SW480 (cell line): Measurements from ENCODE around the gene TMEM176A.
A peak's percentile ranks its signal among the peaks of the same experiment; 100 is the strongest.

ENCODE experiments used
- DNase-seq: peaks from one replicate; pipeline ENCODE4 v3.0.0-alpha.2; 2016; ENCODE audit warnings: low spot score

TMEM176A gene

DNA sequence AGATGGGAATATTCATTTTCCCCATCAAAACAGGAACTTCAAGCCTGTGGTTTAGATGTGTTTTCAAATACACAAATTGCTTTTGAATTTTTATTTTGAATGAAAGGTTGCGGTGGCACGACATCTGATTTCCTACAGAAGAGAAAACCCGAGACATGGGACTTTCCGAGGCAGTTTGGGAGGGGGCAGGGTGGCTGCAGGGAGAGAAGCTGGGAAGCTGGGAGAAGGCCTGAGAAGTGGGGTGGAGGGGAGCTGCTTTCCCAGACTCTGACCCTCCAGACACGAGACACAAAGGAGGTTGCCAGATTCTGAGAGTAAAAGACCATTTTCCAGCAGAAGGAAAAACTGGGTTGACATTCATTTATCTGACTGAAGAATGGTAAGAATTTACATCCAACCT, 19.6 kb downstream of the TMEM176A start:
- DNase-seq, result no peak

DNA sequence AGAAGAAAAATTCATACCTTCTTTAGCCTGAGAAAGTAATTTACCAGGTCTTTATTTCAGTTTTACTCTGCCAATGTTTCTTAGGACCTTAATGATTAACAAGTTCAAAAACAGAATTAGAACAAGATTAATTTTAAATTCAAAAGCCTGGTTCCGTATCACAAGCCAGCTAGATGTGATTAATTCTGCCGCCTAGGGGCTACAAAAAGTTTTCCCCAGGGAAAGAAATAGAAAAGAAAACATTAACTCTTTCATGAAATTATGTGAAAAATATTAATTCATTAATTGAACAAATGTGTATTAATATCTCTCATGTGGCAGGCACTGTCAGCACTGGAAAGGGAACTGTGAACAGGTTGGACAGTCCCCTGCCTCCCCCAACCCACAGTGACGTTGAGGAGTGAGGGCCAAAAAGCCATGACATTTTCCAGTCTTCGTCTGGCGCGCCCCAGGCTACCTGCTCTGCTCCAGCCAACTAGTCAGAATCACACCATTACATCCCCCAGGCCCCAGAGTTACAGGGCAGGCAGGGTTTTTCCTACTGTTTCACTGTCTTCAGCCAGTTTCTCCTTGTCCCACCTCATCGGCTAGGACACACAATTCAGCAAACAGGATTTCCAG, 20.1 kb downstream of the TMEM176A start:
- DNase-seq, result no peak

DNA sequence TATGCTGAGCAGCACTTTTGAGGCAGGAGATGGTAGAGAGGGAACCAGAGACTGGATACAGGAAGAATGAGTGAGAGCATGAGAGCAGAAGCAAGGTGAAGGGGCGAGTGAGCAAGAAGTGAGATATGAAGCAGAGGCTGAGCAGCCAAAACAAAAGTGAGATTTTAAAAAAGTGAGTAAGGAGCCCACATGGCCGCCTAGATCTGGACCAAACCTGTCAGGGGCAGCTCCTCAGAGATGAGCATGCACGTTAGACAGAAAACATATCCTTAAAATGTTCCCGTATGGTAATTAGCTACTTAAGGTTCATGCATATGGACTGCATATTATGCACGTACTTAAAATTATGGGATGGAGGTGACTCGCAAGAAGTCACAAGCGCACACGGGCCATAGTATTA, 22.5 kb downstream of the TMEM176A start:
- DNase-seq, result no peak

DNA sequence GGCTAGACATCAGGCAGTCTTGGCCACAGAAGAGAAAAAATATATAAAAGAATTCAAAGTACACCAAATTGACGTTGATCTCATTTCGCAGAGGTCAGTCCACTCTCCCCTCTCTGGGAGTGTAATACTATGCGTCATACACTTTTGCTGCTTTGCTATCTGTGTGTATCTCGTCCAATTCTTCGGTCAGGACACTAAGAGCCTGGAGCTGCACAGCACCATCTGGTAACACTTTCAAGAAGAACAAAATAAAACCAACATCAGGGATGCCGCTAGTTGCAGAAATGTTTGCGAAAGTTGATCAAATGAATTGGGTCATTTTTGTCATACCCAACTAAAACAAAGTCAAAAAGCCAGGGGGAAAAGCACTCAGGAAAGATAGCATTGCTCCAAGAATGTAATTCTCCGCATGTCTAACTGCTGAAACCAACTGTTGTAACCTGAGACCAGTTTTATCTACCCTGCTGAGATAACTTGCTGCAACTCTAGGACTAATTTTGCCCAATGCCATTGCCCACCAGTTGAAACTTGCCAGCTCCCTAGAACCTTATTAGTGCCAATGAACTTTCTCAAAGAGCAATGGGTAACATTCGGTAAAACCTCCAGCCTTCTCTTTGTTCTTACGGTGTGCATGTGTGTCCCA, 23.0 kb downstream of the TMEM176A start:
- no peak for DNase-seq

DNA sequence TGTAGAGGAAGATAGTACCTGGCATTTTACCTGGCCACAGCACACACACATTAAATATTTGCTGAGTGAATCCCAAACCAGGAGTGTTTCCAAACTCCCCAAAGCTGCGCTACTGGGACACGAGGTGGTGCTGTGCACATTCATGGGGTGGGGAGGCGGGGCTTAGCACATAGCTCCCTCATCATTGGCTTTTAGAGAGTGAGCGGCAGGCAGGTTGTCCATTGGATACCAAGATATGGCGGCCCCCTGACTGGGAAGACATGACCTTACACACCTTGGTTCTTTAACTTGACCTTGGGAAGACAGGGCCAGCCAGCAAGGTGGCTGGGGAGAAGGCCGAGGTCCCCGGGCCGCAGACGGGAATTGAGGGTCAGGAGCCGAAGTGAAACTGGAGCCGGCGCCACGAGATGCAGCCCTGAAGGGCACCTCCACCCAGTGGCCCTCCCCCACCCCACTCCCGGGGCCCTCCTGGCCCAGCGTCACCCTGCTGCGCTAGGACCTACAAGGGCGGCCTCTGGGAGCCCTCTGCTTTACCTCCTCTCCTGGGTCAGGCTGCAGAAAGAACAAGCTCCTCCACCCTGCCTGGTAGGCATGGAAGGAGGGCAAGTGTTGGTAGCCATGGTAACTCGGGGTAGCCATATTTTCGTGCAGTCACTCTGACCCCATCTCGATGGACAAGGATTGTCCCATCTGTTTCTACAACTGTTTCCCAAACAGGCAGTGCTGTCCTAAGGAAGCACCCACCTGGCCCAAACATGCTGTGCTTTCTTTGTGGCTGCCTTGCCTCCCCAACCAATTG, 24.0 kb downstream of the TMEM176A start:
- DNase-seq, result no peak

DNA sequence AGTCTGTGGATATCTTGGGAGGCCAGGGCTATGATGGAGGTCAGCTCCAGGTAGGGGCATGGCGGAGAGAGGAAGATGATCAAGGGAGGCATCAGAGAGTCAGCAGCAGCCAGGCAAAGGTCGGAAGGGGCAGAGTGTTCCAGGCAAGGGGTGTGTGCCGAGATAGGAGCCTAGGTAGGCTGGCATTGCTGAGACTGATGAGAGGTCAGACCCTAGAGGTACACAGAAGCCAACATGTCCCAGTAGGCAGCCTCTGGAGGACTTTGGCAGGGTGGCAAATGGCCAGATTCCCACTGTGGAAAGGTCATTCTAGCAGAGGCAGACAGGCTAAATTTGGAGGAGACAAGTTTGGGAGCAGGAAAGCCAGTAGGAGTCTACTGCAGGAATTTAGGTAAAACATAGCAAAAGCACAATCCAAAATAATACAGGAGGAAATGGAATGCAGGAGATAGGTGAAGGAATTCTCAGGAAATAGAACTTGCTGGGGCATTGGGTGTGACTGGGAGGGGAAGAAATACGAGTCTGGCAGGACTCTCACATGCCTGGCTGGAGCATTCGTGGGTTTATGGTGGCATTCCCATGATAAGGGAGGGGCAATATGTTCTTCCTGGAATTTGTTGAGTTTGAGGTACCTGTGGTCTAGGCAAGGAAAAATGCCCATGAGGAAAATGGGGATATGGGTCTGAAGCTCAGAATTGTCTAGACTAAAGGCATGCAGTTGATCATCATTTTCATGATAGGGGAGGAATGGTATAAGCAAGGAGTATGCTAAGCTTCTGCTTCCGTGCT, 25.7 kb downstream of the TMEM176A start:
- DNase-seq, result peak; percentile 31

DNA sequence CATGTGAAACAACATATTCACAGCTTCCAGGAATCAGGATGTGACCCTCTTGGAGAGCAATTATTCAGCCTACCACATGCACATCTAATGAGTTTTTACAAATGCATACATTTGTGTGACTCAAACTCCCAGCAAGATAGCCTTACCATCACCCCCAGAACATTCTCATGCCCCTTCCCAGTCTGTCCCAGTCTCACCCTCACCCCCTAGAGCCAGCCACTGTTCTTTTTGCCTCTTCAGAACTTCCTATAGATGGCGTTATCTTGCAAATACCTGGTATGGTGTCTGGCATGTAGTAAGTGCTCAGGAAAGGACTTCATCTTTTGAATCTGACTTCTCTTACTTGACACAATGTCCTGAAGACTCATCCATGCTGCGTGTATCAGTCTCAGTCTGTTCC, 27.8 kb downstream of the TMEM176A start:
- DNase-seq, result no peak

DNA sequence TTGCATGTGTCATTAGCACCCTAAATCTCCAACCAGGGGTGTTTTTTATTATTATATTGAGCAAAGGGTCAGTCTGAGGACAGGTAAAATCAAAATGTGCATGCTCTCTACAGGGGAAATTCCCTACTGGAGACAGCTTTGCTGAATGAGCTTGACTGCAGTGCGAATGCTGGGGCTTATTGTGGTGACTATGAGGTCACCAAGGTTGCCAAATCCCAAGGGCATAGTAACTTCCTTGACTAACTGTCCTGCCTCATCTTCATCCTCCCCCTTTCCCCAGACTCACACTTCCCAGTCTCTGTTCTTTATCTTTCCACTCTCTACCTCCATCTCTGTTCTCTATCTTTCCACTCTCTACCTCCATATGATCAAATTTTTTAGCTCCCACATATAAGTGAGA, 28.9 kb downstream of the TMEM176A start:
- no peak for DNase-seq

DNA sequence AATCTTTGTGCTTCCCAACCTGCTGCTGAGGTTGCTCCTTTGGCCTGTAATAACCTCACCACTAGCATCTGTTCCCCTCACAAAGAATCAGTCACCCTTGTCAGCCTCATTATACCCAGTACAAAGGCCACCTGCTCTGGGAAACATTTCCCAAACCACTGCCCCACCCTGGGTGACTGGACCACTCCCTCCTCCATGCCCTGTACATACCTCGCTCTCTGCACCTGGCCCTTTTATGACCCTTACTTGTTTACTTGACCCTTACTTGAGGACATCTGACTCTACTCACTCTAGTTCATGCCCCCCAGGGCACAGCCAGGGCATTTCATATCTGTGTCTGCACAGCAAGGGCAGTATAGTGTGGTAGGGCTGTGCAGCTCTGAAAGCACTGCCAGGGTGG, 30.4 kb downstream of the TMEM176A start:
- DNase-seq, result peak; percentile 95

DNA sequence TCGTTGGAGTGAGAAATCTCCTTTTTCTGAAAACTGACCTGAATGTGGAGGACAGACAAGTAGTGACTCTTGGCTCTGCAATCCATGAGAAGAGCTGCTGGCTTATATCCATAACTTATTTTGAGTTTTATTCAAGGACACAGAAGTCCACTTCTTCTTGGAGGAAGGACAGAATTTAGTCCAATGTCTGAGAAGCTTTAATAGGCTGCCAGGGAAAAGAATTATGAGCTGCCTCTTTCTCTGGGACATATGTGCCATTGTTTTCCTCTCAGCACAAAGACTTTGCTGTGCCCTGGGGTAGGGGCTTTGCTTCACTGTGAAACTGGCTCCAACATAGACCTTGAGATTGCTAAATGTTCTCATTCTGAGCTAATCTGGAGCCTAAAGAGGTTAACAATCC, 31.3 kb downstream of the TMEM176A start:
- DNase-seq, result no peak

DNA sequence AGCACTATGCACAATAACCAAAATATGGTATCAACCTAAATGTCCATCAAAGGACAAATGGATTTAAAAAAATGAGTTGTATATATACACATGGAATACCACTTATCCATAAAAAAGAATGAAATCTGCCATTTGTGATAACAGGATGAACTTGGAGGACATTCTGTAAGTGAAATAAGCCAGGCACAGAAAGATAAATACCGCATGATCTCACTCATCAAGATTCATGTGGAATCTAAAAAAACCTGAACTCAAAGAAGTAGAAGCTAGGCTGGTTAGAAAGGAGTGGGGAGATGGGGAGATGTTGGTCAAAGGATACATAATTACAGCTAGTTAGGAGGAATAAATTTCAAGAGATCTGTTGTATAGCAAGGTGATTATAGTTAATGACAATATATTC, 34.5 kb downstream of the TMEM176A start:
- no peak for DNase-seq

DNA sequence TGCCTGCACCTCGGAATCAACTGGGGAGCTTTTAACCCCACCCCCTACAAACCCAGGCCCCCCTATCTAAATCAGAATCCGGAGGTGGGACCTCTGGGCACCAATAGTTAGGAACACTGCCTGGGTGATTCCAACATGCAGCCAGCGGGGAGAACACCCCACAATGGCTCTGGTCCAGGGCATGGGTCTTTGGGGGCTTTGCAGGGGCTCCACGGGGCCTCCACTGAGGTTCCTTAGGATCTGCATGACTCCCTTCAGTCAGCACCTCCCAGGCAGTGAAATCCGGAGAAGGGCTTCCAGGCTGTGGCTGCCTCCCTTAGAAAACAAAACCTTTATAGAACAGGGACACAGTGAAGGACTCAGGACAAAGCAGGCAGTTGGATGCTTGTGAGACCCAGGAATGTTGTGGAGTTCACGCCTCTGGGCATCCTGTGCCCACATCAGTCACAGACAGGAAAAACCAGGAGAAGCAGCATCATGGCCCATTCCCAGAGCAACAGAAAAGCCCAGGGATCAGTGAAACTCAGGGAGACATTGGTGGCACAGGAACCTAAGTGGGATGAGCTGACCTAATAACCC, 35.2 kb downstream of the TMEM176A start:
- peak; percentile 59 for DNase-seq

DNA sequence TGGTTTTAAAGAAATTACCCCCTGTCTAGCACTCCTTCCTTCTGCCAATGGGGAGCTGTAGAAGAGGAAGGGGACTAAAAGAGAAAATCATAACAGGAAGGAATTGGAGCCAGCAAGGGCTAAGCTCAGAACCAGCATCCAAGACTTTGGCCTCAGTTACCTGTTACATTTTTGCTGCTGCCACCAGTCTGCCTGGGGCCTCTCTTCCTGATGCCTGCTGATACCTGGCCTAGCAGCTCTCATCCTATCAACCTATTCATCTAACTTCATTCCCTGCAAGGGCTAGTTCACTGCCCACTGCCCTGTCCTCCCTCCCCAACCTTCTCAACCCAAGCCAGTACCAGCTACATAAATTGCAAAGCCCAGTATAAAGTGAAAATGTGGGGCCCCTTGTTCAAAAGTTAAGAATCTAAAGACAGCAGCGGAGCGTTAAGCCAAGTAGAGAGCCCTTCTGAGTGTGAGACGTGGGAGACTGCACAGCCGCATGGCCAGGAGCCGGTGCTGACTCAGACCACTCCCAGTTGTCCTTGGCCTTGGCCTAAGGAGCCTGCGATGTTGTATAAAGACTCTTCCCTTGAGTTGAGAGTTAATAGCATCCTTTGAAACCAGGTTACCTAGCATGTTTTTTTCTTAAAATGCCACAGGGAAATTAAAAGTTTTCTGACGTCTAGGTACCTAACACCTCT, 38.5 kb downstream of the TMEM176A start:
- DNase-seq, result no peak

DNA sequence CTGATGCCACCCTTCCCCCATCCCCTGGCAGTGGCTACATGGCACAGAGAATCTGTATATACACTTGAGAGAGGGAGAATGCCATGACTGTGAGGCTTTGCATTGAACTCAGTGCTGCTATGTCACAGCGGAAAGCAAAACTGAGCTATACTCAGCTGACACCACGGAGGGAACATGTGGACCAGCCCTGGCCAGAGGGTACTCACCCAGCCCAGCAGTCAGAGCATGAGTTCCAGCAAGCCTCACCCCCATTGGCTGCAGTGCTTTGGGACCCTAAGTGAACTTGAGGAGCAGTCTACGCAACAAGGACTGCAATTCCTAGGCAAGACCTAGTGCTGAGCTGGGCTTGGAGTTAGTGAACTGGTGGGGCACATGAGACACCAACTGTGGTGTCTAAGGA, 41.4 kb downstream of the TMEM176A start:
- DNase-seq, result no peak

DNA sequence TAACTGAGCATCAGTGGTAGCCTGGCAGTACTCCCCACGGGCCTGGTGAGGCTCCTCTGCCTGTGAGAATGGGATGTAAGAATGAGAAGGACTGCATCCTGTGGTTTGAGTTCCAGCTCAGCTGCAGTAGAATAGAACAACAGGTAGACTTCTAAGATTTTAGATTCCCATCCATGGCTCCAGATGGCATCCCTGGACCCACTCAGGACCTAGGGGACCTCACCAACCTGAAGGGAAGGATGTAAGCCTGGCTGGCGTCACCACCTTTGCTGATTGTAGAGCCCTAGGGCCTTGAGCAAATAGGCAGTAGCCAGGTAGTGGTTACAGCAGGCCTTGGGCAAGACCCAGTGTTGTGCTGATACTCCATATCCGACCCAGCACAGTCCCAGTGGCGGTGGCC, 42.1 kb downstream of the TMEM176A start:
- DNase-seq, result no peak

DNA sequence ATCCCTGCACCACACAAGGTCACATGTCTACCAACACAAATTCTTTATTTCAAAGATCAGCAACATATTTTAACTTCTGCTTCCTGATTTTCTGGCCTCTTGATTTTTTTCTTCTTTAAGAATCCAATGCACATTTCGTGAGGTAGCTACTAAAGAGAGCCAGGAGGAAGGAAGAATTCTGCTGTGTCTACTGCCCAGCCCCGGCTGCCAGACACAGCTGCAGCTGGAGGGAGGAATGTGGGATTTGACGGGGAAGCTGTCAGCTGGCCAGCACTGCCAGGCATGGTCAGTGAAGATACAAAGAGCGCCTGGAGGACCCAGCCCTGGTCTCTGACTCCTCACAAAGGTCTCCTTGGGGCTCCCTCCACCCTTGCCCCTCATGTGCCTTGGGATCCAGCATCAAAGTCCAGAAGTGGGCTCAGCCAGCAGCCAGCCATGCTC, 44.9 kb downstream of the TMEM176A start:
- DNase-seq, result no peak

DNA sequence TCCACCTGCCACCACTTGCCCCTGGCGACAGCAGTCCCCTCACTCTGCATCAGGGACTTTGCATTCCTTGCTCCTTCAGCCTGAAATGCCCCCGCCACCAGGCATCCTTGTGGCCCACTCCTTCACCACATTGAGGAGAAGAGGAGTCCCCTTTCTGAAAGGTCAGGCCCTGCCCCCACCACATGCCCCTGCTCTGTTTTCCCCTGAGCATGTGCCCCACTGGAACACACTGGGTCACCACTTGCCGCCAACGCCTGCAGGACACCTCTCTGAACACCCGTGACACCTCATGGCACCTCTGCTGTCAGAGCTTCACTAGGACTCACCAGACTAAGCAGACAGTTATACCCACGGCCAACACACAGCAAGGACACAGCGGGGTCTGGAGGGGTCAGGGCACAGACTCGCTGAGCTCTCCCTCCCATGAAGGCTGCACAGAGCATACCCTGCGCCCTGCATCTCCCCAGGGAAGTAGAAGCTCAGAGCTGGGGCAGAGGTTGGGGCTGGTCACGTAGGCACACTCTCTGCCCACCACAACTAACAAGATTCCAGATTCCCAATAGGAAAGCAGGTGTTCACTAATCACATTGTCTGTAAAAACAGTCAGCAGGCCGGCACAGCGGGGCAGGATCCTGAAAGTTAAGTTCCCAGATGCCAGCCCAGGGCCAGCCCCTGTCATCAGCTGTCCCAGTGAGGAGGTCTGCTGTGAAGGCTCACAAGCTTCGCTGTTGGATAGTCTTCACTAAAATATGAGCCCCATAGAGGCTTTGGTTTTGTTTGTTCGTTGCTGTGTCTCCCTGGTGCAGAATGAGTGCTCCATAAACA, 45.9 kb downstream of the TMEM176A start:
- DNase-seq, result no peak

DNA sequence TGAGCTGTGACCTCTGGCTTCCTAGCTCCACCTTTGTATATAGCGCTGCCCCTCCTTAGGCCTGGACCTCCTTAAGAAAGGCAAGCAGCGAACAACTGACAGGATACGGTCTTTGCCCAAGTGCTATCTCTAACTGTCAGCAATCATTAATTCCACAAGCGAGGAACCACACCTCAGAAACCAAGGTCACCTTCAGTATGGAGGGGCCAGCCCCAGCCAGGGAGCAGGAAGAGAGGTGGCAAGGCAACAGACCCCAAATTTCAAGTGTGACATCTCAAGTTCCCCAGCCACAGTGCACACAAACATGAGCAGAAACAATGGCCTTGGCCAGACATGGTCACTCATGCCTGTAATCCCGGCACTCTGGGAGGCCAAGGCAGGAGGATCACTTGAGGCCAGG, 47.0 kb downstream of the TMEM176A start:
- no peak for DNase-seq

DNA sequence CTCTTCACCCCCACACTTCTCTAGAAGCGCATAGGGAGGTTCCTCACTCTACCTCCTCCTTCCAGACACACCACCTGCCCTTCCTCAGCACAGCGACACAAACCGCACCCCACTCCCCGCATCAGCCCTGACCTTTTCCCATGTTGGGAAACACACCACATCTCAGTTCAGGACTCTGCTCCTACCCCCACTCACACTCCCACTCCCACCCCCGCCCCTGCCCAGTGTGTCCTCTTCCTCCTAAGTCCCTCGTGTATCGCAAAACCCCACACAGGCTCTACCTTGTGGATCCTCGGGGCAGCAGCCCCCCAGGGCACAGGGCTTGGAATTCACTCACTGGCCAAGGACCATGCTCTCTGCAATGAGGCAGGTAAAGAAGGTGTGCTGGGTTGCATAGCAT, 47.5 kb downstream of the TMEM176A start:
- DNase-seq, result no peak

DNA sequence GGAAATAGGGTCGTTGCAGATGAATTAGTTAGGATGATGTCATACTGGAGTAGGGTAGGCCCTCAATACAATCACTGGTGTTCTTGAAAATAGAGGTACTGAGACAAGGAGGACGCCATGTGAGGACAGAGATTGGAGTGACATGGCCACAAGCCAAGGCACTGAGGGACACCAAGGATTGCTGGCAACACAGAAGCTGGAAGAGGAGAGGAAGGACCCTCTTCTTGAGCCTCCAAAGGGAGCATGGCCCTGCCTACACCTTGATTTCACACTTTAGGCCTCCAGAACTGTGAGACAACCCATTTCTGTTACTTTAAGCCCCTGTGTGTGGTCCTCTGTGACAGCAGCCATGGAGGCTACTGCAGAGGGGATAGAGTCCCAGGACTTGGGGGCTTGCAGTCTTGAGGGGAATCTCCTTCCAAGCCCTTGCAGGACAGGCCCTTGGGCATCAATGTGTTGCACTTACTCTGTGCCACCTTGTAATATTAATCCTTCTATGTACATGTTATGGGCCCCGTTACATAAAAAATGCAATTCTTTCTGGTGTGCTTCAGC, 48.1 kb downstream of the TMEM176A start:
- no peak for DNase-seq
